HG02588 (cell line): ENCODE results near the gene OR14I1.
A peak's percentile ranks its signal among the peaks of the same experiment; 100 is the strongest.

Experiments
- ATAC-seq: cut with Tn5 transposase; IDR thresholded peaks from one replicate; pipeline ENCODE4 v1.9.1; 2021; ENCODE audit warnings: mild to moderate bottlenecking, moderate library complexity; ENCODE audit not compliant: unreplicated experiment

Gene OR14I1

GRCh38 chr1:248702714-248703113, at the start of gene OR14I1:
Gene OR14I1, minus strand, starts transcription at chr1:248702766.
- ATAC-seq = no peak

- no peak for ATAC-seq
Measured at GRCh38 chr1:248751635-248752034, 49.1 kb upstream of the OR14I1 start.

GRCh38 chr1:248751142-248751541, 48.6 kb upstream of the OR14I1 start:
- no peak for ATAC-seq

- ATAC-seq = no peak
Measured at GRCh38 chr1:248750496-248750895, 47.9 kb upstream of the OR14I1 start.

GRCh38 chr1:248748211-248748610, 45.6 kb upstream of the OR14I1 start:
- no peak for ATAC-seq

- ATAC-seq = no peak
Measured at GRCh38 chr1:248740876-248741275, 38.3 kb upstream of the OR14I1 start.

GRCh38 chr1:248739572-248740205, 37.1 kb upstream of the OR14I1 start:
- no peak for ATAC-seq

GRCh38 chr1:248737457-248737856, 34.9 kb upstream of the OR14I1 start:
- ATAC-seq = no peak

- ATAC-seq = no peak
Measured at GRCh38 chr1:248736977-248737376, 34.4 kb upstream of the OR14I1 start.

- ATAC-seq = no peak
Measured at GRCh38 chr1:248733566-248733965, 31.0 kb upstream of the OR14I1 start.

- no peak for ATAC-seq
Measured at GRCh38 chr1:248730507-248731335, 28.2 kb upstream of the OR14I1 start.

- ATAC-seq = no peak
Measured at GRCh38 chr1:248714248-248714647, 11.7 kb upstream of the OR14I1 start.

GRCh38 chr1:248710305-248710900, 7.8 kb upstream of the OR14I1 start:
- ATAC-seq = no peak

GRCh38 chr1:248704606-248705005, 2.0 kb upstream of the OR14I1 start:
- no peak for ATAC-seq

GRCh38 chr1:248703674-248704073, 1.1 kb upstream of the OR14I1 start:
- no peak for ATAC-seq

GRCh38 chr1:248699099-248699498, 3.5 kb downstream of the OR14I1 start:
- no peak for ATAC-seq

GRCh38 chr1:248697907-248698306, 4.7 kb downstream of the OR14I1 start:
- ATAC-seq = no peak

GRCh38 chr1:248696774-248697173, 5.8 kb downstream of the OR14I1 start:
- no peak for ATAC-seq

GRCh38 chr1:248696261-248696660, 6.3 kb downstream of the OR14I1 start:
- ATAC-seq = peak; percentile 60

GRCh38 chr1:248695451-248696132, 7.0 kb downstream of the OR14I1 start:
- no peak for ATAC-seq

GRCh38 chr1:248691567-248692155, 10.9 kb downstream of the OR14I1 start:
- ATAC-seq = no peak
